Endothelial cell of umbilical vein (primary cell): ENCODE measurements around the gene PKHD1. TPM values are rescaled to one million over a fixed set of nuclear protein-coding genes. Genes with fewer than 3 reads are reported as not detected.

Experiments used
- BruUV-seq: library from RNA; stranded (reverse); fragments of 400-500 nt; replicated peaks from 2 replicates; lab custom pipeline; 2021; lab: Mats Ljungman, UMichigan
- CTCF ChIA-PET: fragments of 300-600, 350-600 bp; sonication (Branson Sonifier 250); formaldehyde crosslinking; loops from one replicate; lab custom pipeline; 2021; ENCODE audit warnings: antibody characterized with exemption, inconsistent platforms; lab: Charles Lee
- POLR2A ChIA-PET: fragments of 300-600, 350-600 bp; sonication (Branson Sonifier 250); formaldehyde crosslinking; loops from one replicate; lab custom pipeline; 2021; ENCODE audit warnings: antibody characterized with exemption, inconsistent platforms; lab: Charles Lee
- DNase-seq: peaks from one replicate; pipeline ENCODE4 v3.0.0-alpha.2; 2011; ENCODE audit warnings: low read depth, low spot score
- FAIRE-seq: peaks from 2 replicates; lab custom pipeline; 2011; peaks lifted over from hg19 to GRCh38; lab: Jason Lieb, UNC
- H2AFZ ChIP-seq: 2 replicates; pipeline ENCODE4 v1.6.0; 2012; ENCODE audit warnings: low read depth, low read length, control low read depth, inconsistent platforms
- H3K27ac ChIP-seq: 2 replicates; pipeline ENCODE4 v1.5.1; 2011; ENCODE audit warnings: low read depth, mild to moderate bottlenecking, control low read depth, low read length, moderate library complexity; ENCODE audit not compliant: insufficient read depth
- H3K27me3 ChIP-seq, 2 experiments: 2 replicates each; pipeline versions ENCODE4 v1.6.0 to v1.6.1; 2011; ENCODE audit warnings: low read length in 2 of 2, mixed read lengths in 1 of 2; ENCODE audit not compliant: control insufficient read depth in 2 of 2, insufficient read depth in 2 of 2
- H3K36me3 ChIP-seq, 2 experiments: 2 replicates in 1 of 2; 3 replicates in 1 of 2; pipeline ENCODE4 v1.5.1; 2011; ENCODE audit warnings: low read length in 2 of 2, mild to moderate bottlenecking in 1 of 2, moderate library complexity in 1 of 2; ENCODE audit not compliant: control insufficient read depth in 2 of 2, insufficient read depth in 2 of 2; ENCODE audit errors: extremely low read depth in 1 of 2
- H3K4me1 ChIP-seq: 3 replicates; pipeline ENCODE4 v1.5.1; 2011; ENCODE audit warnings: mild to moderate bottlenecking, low read length; ENCODE audit not compliant: control insufficient read depth, insufficient read depth; ENCODE audit errors: extremely low read depth
- H3K4me2 ChIP-seq: 2 replicates; pipeline ENCODE4 v1.6.1; 2011; ENCODE audit warnings: low read length, control low read depth, mixed read lengths; ENCODE audit not compliant: insufficient read depth
- H3K4me3 ChIP-seq, 3 experiments: fragments of 200-600 bp in 1 of 3; sonication (generic), shearing (Covaris generic) in 1 of 3; replicated peaks in 1 of 3; 2 replicates each; pipeline ENCODE4 v1.5.1; 2011 to 2016; ENCODE audit warnings: control low read depth in 3 of 3, low read length in 3 of 3, mild to moderate bottlenecking in 2 of 3, inconsistent platforms in 1 of 3, low read depth in 1 of 3, moderate library complexity in 1 of 3; ENCODE audit not compliant: insufficient read depth in 1 of 3
- H3K79me2 ChIP-seq: 2 replicates; pipeline ENCODE4 v1.6.0; 2012; ENCODE audit warnings: low read length, inconsistent platforms; ENCODE audit not compliant: control insufficient read depth, insufficient read depth
- H3K9ac ChIP-seq: replicated peaks from 2 replicates; pipeline ENCODE3; 2011; ENCODE audit warnings: low read length, control low read depth; ENCODE audit not compliant: insufficient read depth; ENCODE audit errors: extremely low read depth
- H3K9me1 ChIP-seq: replicated peaks from 3 replicates; pipeline ENCODE4 v1.6.0; 2011; ENCODE audit warnings: mild to moderate bottlenecking, low read length; ENCODE audit not compliant: control insufficient read depth, insufficient read depth; ENCODE audit errors: extremely low read depth
- H3K9me3 ChIP-seq: replicated peaks from 2 replicates; pipeline ENCODE4 v1.5.1; 2012; ENCODE audit warnings: low read length, inconsistent platforms; ENCODE audit not compliant: control insufficient read depth, insufficient read depth
- H4K20me1 ChIP-seq: replicated peaks from 2 replicates; pipeline ENCODE3; 2011; ENCODE audit warnings: mild to moderate bottlenecking, low read length; ENCODE audit not compliant: control insufficient read depth, insufficient read depth; ENCODE audit errors: extremely low read depth
- EZH2 ChIP-seq: IDR thresholded peaks from 2 replicates; pipeline ENCODE4 v1.6.1; 2012; ENCODE audit warnings: borderline replicate concordance, low read depth, mild to moderate bottlenecking, moderate library complexity, low read length, inconsistent platforms; ENCODE audit not compliant: severe bottlenecking
- FOS ChIP-seq: IDR thresholded peaks from 2 replicates; pipeline ENCODE4 v1.6.1; 2011; ENCODE audit warnings: mild to moderate bottlenecking, low read length, moderate library complexity, borderline replicate concordance; ENCODE audit not compliant: insufficient read depth
- GATA2 ChIP-seq: IDR thresholded peaks from 2 replicates; pipeline ENCODE4 v1.7.0; 2011; ENCODE audit warnings: low read depth, mild to moderate bottlenecking, moderate library complexity, mixed read lengths, low read length; ENCODE audit not compliant: insufficient read length, insufficient read depth
- JUN ChIP-seq: IDR thresholded peaks from 2 replicates; pipeline ENCODE4 v1.6.1; 2011; ENCODE audit warnings: borderline replicate concordance, low read depth; ENCODE audit not compliant: insufficient read length, insufficient read depth
- MAX ChIP-seq: IDR thresholded peaks from 2 replicates; pipeline ENCODE4 v1.6.1; 2011; ENCODE audit not compliant: insufficient read depth, insufficient read length
- MYC ChIP-seq: IDR thresholded peaks from one replicate; pipeline ENCODE4 v1.6.1; 2011; ENCODE audit warnings: mild to moderate bottlenecking, low read depth, low read length
- POLR2A ChIP-seq: IDR thresholded peaks from 2 replicates; pipeline ENCODE4 v1.6.1; 2012; ENCODE audit warnings: low read depth, mild to moderate bottlenecking, control low read depth, low read length
- POLR2AphosphoS5 ChIP-seq: IDR thresholded peaks from 2 replicates; pipeline ENCODE4 v1.6.1; 2012; ENCODE audit warnings: low read depth, mild to moderate bottlenecking, control low read depth, low read length, moderate library complexity; ENCODE audit not compliant: insufficient read depth
- dilution Hi-C: fragments of 300-500 bp; cut with MboI; formaldehyde crosslinking; loops from one replicate; pipeline ENCODE4 v1.15.0; 2019; ENCODE audit warnings: low sequenced_read_pairs; ENCODE audit not compliant: extremely low pct_ligation_motif_present
- intact Hi-C: fragments of 100-400 bp; cut with micrococcal nuclease; formaldehyde crosslinking; loops from one replicate; pipeline ENCODE4 v1.10.0; 2022
- polyA plus RNA-seq, 4 experiments: library from polyadenylated mRNA; depleted of rRNA in 3 of 4; stranded (reverse) in 3 of 4; unstranded in 1 of 4; fragments of >200 nt; gene quantifications; 2 replicates each; pipeline versions ENCODE4 v1.2.1 to v1.2.3, GENCODE V29; 2011 to 2012; ENCODE audit warnings: missing spikeins in 1 of 4
- total RNA-seq: library from RNA; stranded (reverse); gene quantifications from 2 replicates; pipeline ENCODE4 v1.2.3, GENCODE V29; 2021
- TF ChIP-seq, protein P1 (sequence below), 2 donors: IDR thresholded peaks; 1 replicate in 1 of 2; 2 replicates in 1 of 2; pipeline ENCODE4 v1.5.1; 2011; ENCODE audit warnings: low read length in 2 of 2, mild to moderate bottlenecking in 2 of 2, moderate library complexity in 2 of 2, control low read depth in 1 of 2, inconsistent platforms in 1 of 2, low read depth in 1 of 2; ENCODE audit not compliant: insufficient read depth in 1 of 2; ENCODE audit errors: extremely low read depth in 1 of 2

Gene PKHD1
- total and polyA plus RNA-seq, 2 donors (not counting 3 experiments of a cell fraction or from before 2014, with no cell fraction given) = not detected

- no peak for FAIRE-seq
- Histone ChIP-seq H3K79me2 (no peaks in the 10 kb centered on the region), H3K9me3 (no peaks in the 10 kb centered on the region), H3K27ac (no peak overlapping the region), H3K4me2 (no peak overlapping the region), H3K36me3 (no peaks in the 10 kb centered on the region), H3K9ac (no peak overlapping the region), H3K4me1 (no peaks in the 10 kb centered on the region), H3K9me1 (no peaks in the 10 kb centered on the region), H3K27me3 (no peaks in the 10 kb centered on the region), H2AFZ (no peak overlapping the region), H3K4me3 (no peak overlapping the region), H4K20me1 (no peaks in the 10 kb centered on the region)
- DNase-seq = no peak
- dilution Hi-C loops = no loop called here
- BruUV-seq = no TSS peak
- intact Hi-C loops = no loop called here
- TF ChIP-seq MAX = no peak
- no peak for TF ChIP-seq MYC
- no peak for TF ChIP-seq GATA2
- TF ChIP-seq JUN = no peak
- TF ChIP-seq POLR2A = no peak
- POLR2A ChIA-PET = no interaction called here
- CTCF ChIA-PET = no interaction called here
Measured at GRCh38 chr6:51740658-51741057, 346.8 kb downstream of the PKHD1 start.

- intact Hi-C loops (no loop called here), dilution Hi-C loops (no loop called here)
- H3K36me3 ChIP-seq = no peaks in the 10 kb centered on the region
- DNase-seq (no peak), FAIRE-seq (no peak)
- TF ChIP-seq MAX (no peak), JUN (no peak), EZH2 (no peak), GATA2 (no peak), MYC (no peak), POLR2AphosphoS5 (no peak), FOS (no peak), POLR2A (no peak)
- TF ChIP-seq, protein P1, sequence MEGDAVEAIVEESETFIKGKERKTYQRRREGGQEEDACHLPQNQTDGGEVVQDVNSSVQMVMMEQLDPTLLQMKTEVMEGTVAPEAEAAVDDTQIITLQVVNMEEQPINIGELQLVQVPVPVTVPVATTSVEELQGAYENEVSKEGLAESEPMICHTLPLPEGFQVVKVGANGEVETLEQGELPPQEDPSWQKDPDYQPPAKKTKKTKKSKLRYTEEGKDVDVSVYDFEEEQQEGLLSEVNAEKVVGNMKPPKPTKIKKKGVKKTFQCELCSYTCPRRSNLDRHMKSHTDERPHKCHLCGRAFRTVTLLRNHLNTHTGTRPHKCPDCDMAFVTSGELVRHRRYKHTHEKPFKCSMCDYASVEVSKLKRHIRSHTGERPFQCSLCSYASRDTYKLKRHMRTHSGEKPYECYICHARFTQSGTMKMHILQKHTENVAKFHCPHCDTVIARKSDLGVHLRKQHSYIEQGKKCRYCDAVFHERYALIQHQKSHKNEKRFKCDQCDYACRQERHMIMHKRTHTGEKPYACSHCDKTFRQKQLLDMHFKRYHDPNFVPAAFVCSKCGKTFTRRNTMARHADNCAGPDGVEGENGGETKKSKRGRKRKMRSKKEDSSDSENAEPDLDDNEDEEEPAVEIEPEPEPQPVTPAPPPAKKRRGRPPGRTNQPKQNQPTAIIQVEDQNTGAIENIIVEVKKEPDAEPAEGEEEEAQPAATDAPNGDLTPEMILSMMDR (IDR thresholded peaks at IDR 0.05; ENCODE audit: extremely low read depth in 1 of 2, insufficient read depth in 1 of 2, low read depth in 1 of 2, low read length in 2 of 2) = no peak
- H3K27me3 ChIP-seq = no peaks in the 10 kb centered on the region
- H3K9me1 ChIP-seq = no peaks in the 10 kb centered on the region
- no peaks in the 10 kb centered on the region for H3K9me3 ChIP-seq
- ChIA-PET POLR2A (no interaction called here), CTCF (no interaction called here)
- no peaks in the 10 kb centered on the region for H4K20me1 ChIP-seq
- H2AFZ ChIP-seq = no peak overlapping the region
- no TSS peak for BruUV-seq
- no peak overlapping the region for H3K4me2 ChIP-seq
- no peaks in the 10 kb centered on the region for H3K79me2 ChIP-seq
- no peak overlapping the region for H3K4me3 ChIP-seq
- no peaks in the 10 kb centered on the region for H3K4me1 ChIP-seq
- no peak overlapping the region for H3K9ac ChIP-seq
- no peak overlapping the region for H3K27ac ChIP-seq
Measured at GRCh38 chr6:51738614-51739013, 348.8 kb downstream of the PKHD1 start.
